GM18873 (cell line): ENCODE results near the gene TFPI2.
"Not testable (repeated sequence)": the region's sequence is repeated elsewhere in the genome, so short reads cannot be mapped to it uniquely, and the experiment has no call there.

Experiments used
- ATAC-seq: cut with Tn5 transposase; IDR thresholded peaks from one replicate; pipeline ENCODE4 v1.9.1; 2021; ENCODE audit warnings: mild to moderate bottlenecking, moderate library complexity, moderate number of reproducible peaks; ENCODE audit not compliant: unreplicated experiment, low FRiP score

TFPI2 gene

GRCh38 chr7:93890464-93891068 is at the start of gene TFPI2:
TSS of gene TFPI2 (minus strand) at chr7:93890753. CDS start at chr7:93890678, 75 bp downstream.
- no peak for ATAC-seq

- ATAC-seq, result no peak
Observed at GRCh38 chr7:93938293-93938692, 47.7 kb upstream of the TFPI2 start.

- ATAC-seq, result no peak
Observed at GRCh38 chr7:93937818-93938217, 47.3 kb upstream of the TFPI2 start.

GRCh38 chr7:93935102-93935501 is 44.5 kb upstream of the TFPI2 start:
- no peak for ATAC-seq

GRCh38 chr7:93933156-93933555 is 42.6 kb upstream of the TFPI2 start:
- ATAC-seq, result no peak

- ATAC-seq, result no peak
Observed at GRCh38 chr7:93931655-93932054, 41.1 kb upstream of the TFPI2 start.

- ATAC-seq, result no peak
Observed at GRCh38 chr7:93927585-93927984, 37.0 kb upstream of the TFPI2 start.

- ATAC-seq, result no peak
Observed at GRCh38 chr7:93926800-93927199, 36.2 kb upstream of the TFPI2 start.

- ATAC-seq, result no peak
Observed at GRCh38 chr7:93923942-93924341, 33.4 kb upstream of the TFPI2 start.

- ATAC-seq, result no peak
Observed at GRCh38 chr7:93923296-93923695, 32.7 kb upstream of the TFPI2 start.

- ATAC-seq, result peak; percentile 60
Observed at GRCh38 chr7:93921607-93922566, 31.3 kb upstream of the TFPI2 start, which contains the start of gene GNG11. TSS of gene GNG11 (plus strand) at chr7:93921735. CDS start at chr7:93922138, 403 bp downstream.

- ATAC-seq, result no peak
Observed at GRCh38 chr7:93921186-93921585, 30.6 kb upstream of the TFPI2 start.

GRCh38 chr7:93920496-93921182 is 30.1 kb upstream of the TFPI2 start:
- no peak for ATAC-seq

GRCh38 chr7:93916315-93916714 is 25.8 kb upstream of the TFPI2 start:
- ATAC-seq, result not testable (repeated sequence)

GRCh38 chr7:93915888-93916287 is 25.3 kb upstream of the TFPI2 start:
- ATAC-seq, result not testable (repeated sequence)

- not testable (repeated sequence) for ATAC-seq
Observed at GRCh38 chr7:93915206-93915842, 24.8 kb upstream of the TFPI2 start.

GRCh38 chr7:93914581-93915066 is 24.1 kb upstream of the TFPI2 start:
- no peak for ATAC-seq

GRCh38 chr7:93913197-93913596 is 22.6 kb upstream of the TFPI2 start:
- ATAC-seq, result no peak

GRCh38 chr7:93911661-93912060 is 21.1 kb upstream of the TFPI2 start:
- ATAC-seq, result not testable (repeated sequence)

- not testable (repeated sequence) for ATAC-seq
Observed at GRCh38 chr7:93911242-93911641, 20.7 kb upstream of the TFPI2 start.
